ENCODE measurements around the gene C10orf95. TPM values are rescaled to one million over a fixed set of nuclear protein-coding genes. Genes with fewer than 3 reads are reported as not detected.

C10orf95 gene
- total and polyA plus RNA-seq, 2 of the 13 experiments (the other 11 are each of a cell fraction or from before 2014, with no cell fraction given) = 0.05 to 0.07 TPM

GRCh38 chr10:102462512-102463054 lies 11.2 kb upstream of the C10orf95 start (continued):
- TF ChIP-seq ATF3 (CRISPR knock-in tag; IDR thresholded peaks at IDR 0.05) (no peak), JUND (CRISPR knock-in tag; IDR thresholded peaks at IDR 0.05) (no peak), PRPF4 (IDR thresholded peaks at IDR 0.05; ENCODE audit: low read depth, low read length, poor library complexity, severe bottlenecking) (no peak), CCDC6 (CRISPR knock-in tag; IDR thresholded peaks at IDR 0.05) (0 out of 2 replicates have a peak, but pooled peaks have one; percentile 54)
- TF ChIP-seq, protein P1, sequence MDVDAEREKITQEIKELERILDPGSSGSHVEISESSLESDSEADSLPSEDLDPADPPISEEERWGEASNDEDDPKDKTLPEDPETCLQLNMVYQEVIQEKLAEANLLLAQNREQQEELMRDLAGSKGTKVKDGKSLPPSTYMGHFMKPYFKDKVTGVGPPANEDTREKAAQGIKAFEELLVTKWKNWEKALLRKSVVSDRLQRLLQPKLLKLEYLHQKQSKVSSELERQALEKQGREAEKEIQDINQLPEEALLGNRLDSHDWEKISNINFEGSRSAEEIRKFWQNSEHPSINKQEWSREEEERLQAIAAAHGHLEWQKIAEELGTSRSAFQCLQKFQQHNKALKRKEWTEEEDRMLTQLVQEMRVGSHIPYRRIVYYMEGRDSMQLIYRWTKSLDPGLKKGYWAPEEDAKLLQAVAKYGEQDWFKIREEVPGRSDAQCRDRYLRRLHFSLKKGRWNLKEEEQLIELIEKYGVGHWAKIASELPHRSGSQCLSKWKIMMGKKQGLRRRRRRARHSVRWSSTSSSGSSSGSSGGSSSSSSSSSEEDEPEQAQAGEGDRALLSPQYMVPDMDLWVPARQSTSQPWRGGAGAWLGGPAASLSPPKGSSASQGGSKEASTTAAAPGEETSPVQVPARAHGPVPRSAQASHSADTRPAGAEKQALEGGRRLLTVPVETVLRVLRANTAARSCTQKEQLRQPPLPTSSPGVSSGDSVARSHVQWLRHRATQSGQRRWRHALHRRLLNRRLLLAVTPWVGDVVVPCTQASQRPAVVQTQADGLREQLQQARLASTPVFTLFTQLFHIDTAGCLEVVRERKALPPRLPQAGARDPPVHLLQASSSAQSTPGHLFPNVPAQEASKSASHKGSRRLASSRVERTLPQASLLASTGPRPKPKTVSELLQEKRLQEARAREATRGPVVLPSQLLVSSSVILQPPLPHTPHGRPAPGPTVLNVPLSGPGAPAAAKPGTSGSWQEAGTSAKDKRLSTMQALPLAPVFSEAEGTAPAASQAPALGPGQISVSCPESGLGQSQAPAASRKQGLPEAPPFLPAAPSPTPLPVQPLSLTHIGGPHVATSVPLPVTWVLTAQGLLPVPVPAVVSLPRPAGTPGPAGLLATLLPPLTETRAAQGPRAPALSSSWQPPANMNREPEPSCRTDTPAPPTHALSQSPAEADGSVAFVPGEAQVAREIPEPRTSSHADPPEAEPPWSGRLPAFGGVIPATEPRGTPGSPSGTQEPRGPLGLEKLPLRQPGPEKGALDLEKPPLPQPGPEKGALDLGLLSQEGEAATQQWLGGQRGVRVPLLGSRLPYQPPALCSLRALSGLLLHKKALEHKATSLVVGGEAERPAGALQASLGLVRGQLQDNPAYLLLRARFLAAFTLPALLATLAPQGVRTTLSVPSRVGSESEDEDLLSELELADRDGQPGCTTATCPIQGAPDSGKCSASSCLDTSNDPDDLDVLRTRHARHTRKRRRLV (CRISPR knock-in tag; IDR thresholded peaks at IDR 0.05) = no peak
